Upper lobe of right lung (tissue), 1 donor: ENCODE measurements around the gene TGFBI. TPM values are rescaled to one million over a fixed set of nuclear protein-coding genes. Genes with fewer than 3 reads are reported as not detected.

Source experiments
- ATAC-seq: fragments of 200-7000 bp; cut with Tn5 transposase; one replicate; pipeline ENCODE4 v1.9.1; 2020; ENCODE audit warnings: mild to moderate bottlenecking, moderate library complexity
- DNase-seq: peaks from one replicate; pipeline ENCODE4 v3.0.0-alpha.2; 2020
- H3K27ac ChIP-seq: fragments of 200-600 bp; one replicate; pipeline ENCODE4 v1.8.0; 2022
- H3K27me3 ChIP-seq: fragments of 200-600 bp; one replicate; pipeline ENCODE4 v1.8.0; 2022; ENCODE audit warnings: mild to moderate bottlenecking
- H3K36me3 ChIP-seq: fragments of 200-600 bp; one replicate; pipeline ENCODE4 v1.8.0; 2022
- H3K4me1 ChIP-seq: fragments of 200-600 bp; one replicate; pipeline ENCODE4 v1.8.0; 2022
- H3K4me3 ChIP-seq: fragments of 200-600 bp; one replicate; pipeline ENCODE4 v1.8.0; 2022; ENCODE audit warnings: mild to moderate bottlenecking
- H3K9me3 ChIP-seq: fragments of 200-600 bp; one replicate; pipeline ENCODE4 v1.8.0; 2022
- intact Hi-C: fragments of 100-400 bp; cut with DNase I; formaldehyde crosslinking; loops from one replicate; pipeline ENCODE4 v1.11.0; 2022
- total RNA-seq: library from RNA; stranded (reverse); fragmentation: NEBNext Ultra II Directional; extraction: Animal tissue kit (Norgen Biotek cat#: 25700); gene quantifications from one replicate; pipeline ENCODE4 v1.2.1, GENCODE V29; 2021
- TF ChIP-seq, protein P1 (sequence below): fragments of 200-600 bp; IDR thresholded peaks from one replicate; pipeline ENCODE4 v1.8.0; 2022; ENCODE audit warnings: antibody characterized with exemption
- donor health status: DM: no; HTN: yes; CAD: no; lungs with severe emphysema.

The TGFBI gene
- total RNA-seq, 1 donor from 2014 or later = 96.7 TPM

DNA sequence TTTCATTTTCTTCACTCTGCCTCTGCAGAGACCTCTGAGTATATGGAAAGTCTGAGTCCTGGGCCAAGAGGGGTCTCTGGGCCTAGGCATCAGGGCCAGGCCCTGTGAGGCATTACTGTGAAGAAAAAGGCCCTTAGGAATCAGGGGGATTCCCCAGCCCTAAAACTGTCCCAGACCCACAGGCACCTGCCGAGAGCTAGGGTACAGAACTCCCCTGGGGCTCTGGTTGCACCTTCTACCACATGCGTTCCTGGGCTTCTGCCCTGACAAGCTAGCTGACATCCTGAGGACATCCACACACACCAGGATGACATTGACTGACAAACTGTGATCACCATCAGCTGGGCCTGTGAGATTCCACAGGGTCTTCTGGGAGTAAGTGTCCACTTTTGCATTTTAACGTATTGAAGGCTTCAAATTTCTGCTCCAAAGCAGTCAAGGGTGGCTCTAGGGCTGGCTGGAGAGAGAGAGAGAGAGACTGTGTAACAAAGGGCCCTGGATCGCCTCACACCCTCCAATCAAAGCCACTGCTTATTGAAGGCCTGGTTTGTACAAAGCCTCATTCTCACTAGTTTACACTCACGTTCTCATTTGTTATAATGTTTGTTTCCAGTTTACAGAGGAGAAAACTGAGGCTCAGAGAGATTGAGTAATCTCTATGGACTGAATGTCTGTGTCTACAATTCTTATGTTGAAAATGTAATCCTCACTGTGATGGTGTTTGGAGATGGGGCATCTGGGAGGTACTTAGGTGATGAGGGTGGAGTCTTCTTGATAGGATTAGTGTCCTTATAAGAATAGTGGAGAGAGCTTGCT lies 45.1 kb downstream of the TGFBI start:
- Histone ChIP-seq H3K4me3 (no peak overlapping the region), H3K9me3 (no peaks in the 10 kb centered on the region), H3K4me1 (no peaks in the 10 kb centered on the region), H3K27me3 (no peaks in the 10 kb centered on the region), H3K36me3 (no peaks in the 10 kb centered on the region), H3K27ac (no peak overlapping the region)
- ATAC-seq (no peak), DNase-seq (no peak)
- TF ChIP-seq, protein P1, sequence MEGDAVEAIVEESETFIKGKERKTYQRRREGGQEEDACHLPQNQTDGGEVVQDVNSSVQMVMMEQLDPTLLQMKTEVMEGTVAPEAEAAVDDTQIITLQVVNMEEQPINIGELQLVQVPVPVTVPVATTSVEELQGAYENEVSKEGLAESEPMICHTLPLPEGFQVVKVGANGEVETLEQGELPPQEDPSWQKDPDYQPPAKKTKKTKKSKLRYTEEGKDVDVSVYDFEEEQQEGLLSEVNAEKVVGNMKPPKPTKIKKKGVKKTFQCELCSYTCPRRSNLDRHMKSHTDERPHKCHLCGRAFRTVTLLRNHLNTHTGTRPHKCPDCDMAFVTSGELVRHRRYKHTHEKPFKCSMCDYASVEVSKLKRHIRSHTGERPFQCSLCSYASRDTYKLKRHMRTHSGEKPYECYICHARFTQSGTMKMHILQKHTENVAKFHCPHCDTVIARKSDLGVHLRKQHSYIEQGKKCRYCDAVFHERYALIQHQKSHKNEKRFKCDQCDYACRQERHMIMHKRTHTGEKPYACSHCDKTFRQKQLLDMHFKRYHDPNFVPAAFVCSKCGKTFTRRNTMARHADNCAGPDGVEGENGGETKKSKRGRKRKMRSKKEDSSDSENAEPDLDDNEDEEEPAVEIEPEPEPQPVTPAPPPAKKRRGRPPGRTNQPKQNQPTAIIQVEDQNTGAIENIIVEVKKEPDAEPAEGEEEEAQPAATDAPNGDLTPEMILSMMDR = no peak
- intact Hi-C loops = no loop called here

DNA sequence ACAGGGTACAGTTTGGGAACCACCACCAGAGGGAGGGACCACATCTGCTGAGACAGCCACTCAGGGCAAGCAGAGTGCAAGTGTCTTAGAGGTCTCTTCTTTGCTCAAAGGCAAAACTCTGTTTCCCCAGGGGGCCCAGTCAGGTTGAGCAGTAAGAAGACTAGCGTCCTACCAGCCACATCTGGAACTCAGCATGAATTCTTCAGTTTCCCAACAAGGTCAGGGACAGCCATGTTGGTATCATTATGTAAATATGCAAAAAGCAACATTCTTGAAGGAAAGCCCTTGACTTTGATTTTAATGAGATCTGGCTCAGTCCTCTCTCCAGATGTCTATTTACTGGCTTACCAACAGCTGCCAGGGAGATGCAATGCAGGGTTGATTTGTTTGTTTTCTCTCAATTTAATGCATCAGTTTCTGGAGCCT lies 46.7 kb downstream of the TGFBI start:
- TF ChIP-seq, protein P1 = no peak
- Histone ChIP-seq H3K27me3 (peaks cover 6% of the 10 kb centered on the region), H3K4me1 (peaks cover 4% of the 10 kb centered on the region), H3K4me3 (no peak overlapping the region), H3K9me3 (no peaks in the 10 kb centered on the region), H3K36me3 (no peaks in the 10 kb centered on the region), H3K27ac (no peak overlapping the region)
- ATAC-seq (no peak), DNase-seq (no peak)
- intact Hi-C loops = no loop called here

GRCh38 chr5:136076067-136076466 lies 47.3 kb downstream of the TGFBI start:
- TF ChIP-seq, protein P1 = no peak
- Histone ChIP-seq H3K27me3 (peaks cover 6% of the 10 kb centered on the region), H3K4me3 (no peak overlapping the region), H3K9me3 (no peaks in the 10 kb centered on the region), H3K27ac (no peak overlapping the region), H3K36me3 (no peaks in the 10 kb centered on the region), H3K4me1 (peaks cover 8% of the 10 kb centered on the region)
- DNase-seq (no peak), ATAC-seq (no peak)
- intact Hi-C loops = no loop called here

DNA sequence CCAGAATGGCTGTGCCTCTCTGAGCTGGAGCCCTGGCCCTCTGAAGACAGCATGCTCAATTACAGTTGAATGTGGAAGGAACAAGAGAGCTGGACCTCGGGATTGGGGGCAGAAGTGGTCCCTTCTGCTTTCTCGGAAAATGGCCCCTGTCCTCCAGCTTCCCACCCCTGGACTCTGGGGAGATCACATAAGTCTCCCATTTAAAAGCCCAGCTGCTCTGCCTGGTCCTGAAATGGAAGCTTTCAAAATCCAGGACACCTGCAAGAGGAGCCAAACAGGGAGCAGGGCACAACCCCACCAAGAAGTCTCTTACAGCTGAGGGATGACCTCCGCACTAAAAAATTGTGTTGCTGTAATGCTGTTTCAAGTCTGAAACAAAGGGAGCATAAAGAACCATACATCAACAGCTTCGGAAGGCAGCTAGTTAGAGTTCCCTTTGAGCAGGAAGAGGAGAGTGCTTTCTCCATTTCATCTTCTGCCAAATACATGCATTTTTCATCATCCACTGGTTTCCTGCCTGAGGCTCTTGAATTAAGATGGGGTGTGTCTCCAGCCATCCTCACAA lies 48.2 kb downstream of the TGFBI start:
- TF ChIP-seq, protein P1 = no peak
- no peaks in the 10 kb centered on the region for H3K9me3 ChIP-seq
- ATAC-seq (no peak), DNase-seq (no peak)
- no peaks in the 10 kb centered on the region for H3K36me3 ChIP-seq
- intact Hi-C loops = no loop called here
- H3K27ac ChIP-seq = no peak overlapping the region
- no peak overlapping the region for H3K4me3 ChIP-seq
- peaks cover 6% of the 10 kb centered on the region for H3K27me3 ChIP-seq
- H3K4me1 ChIP-seq = peaks cover 8% of the 10 kb centered on the region

DNA sequence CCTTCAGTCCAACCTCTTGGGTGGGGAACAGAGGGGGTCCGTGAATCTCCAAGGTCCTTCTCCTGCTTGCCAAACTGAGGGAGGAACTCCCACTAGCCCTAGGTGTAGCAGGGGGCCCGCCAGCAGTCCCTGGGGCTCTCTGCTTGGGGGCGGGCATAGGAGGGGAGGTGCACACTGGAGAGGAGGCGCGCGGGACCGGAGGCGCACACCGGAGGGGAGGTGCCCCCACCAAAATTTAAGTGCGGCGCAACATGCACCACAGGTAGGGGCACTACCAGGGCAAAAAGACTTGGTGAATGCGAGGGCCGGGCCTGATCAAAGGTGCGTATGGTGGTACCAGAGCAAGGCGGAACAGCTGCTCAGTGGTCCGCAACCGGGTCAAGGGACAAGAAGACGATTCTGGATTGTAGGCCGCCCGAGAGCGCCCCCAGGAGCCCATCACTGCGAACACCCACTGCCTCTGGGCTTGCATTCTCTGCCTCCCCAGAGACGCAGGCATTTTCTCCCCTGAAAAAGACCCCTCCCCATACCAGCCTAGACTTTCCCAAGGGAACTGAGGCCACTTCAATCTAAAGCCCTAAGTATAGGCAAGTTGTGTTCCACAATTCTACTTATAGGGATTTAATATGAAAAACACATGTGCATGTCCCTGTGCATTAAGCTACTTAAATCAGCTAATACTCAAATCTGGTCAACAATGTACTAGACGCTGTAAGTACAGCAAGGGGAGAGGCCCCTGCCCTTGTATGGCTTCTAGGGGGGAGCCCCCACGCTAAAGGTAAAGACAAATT lies 50.6 kb downstream of the TGFBI start:
- Histone ChIP-seq H3K9me3 (no peaks in the 10 kb centered on the region), H3K27ac (no peak overlapping the region), H3K4me1 (peaks cover 8% of the 10 kb centered on the region), H3K36me3 (no peaks in the 10 kb centered on the region), H3K4me3 (peak overlapping the region; percentile 49), H3K27me3 (peaks cover 6% of the 10 kb centered on the region)
- intact Hi-C loops = no loop called here
- DNase-seq = no peak
- ATAC-seq = no peak
- TF ChIP-seq, protein P1 = no peak
